Measurements from ENCODE around the gene GPATCH8.

DNA sequence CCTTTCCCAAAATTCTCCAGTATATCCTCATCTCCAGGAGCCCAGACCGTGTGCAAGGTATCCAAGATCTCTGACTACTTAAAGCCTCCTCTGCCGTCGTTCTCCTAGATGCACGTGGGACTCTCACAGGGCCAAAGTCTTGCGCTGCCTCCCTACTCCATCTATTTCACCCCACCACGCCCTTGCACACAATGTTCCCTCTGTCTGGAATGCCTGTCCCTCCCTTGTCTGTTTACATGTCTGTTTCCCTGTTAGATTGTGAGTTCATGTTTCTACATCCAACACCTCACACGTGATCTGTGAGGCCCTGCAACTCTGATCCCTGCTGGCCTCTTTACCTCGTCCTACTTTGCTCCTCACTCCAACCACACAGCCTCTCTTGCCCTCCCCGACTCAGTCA, 49.2 kb upstream of the GPATCH8 start:
- TF ChIP-seq NR2F1 (conservative IDR thresholded peaks at IDR 0.05) (no peak), SMC3 (IDR thresholded peaks at IDR 0.05; ENCODE audit: borderline replicate concordance, low read length) (no peak), ATF7 (IDR thresholded peaks at IDR 0.05; ENCODE audit: low read depth) (no peak), SREBF2 (IDR thresholded peaks at IDR 0.05; ENCODE audit: low read length) (no peak), TCF12 (IDR thresholded peaks at IDR 0.05; ENCODE audit: low read depth, low read length) (no peak), TBL1XR1 (IDR thresholded peaks at IDR 0.05; ENCODE audit: low read depth, low read length) (no peak), BRCA1 (IDR thresholded peaks at IDR 0.05; ENCODE audit: low read depth, low read length) (no peak), CEBPB (IDR thresholded peaks at IDR 0.05; ENCODE audit: borderline replicate concordance in 1 of 2, low read depth in 2 of 2, low read length in 2 of 2) (no peak)
- TF ChIP-seq, protein P1, sequence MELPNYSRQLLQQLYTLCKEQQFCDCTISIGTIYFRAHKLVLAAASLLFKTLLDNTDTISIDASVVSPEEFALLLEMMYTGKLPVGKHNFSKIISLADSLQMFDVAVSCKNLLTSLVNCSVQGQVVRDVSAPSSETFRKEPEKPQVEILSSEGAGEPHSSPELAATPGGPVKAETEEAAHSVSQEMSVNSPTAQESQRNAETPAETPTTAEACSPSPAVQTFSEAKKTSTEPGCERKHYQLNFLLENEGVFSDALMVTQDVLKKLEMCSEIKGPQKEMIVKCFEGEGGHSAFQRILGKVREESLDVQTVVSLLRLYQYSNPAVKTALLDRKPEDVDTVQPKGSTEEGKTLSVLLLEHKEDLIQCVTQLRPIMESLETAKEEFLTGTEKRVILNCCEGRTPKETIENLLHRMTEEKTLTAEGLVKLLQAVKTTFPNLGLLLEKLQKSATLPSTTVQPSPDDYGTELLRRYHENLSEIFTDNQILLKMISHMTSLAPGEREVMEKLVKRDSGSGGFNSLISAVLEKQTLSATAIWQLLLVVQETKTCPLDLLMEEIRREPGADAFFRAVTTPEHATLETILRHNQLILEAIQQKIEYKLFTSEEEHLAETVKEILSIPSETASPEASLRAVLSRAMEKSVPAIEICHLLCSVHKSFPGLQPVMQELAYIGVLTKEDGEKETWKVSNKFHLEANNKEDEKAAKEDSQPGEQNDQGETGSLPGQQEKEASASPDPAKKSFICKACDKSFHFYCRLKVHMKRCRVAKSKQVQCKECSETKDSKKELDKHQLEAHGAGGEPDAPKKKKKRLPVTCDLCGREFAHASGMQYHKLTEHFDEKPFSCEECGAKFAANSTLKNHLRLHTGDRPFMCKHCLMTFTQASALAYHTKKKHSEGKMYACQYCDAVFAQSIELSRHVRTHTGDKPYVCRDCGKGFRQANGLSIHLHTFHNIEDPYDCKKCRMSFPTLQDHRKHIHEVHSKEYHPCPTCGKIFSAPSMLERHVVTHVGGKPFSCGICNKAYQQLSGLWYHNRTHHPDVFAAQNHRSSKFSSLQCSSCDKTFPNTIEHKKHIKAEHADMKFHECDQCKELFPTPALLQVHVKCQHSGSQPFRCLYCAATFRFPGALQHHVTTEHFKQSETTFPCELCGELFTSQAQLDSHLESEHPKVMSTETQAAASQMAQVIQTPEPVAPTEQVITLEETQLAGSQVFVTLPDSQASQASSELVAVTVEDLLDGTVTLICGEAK (IDR thresholded peaks at IDR 0.05; ENCODE audit: borderline replicate concordance) = no peak

All from GM12878 (cell line).